AG20443 (cell line): ENCODE results near the gene MSH3.
A peak's percentile ranks its signal among the peaks of the same experiment; 100 is the strongest.
"Not testable (repeated sequence)": the region's sequence is repeated elsewhere in the genome, so short reads cannot be mapped to it uniquely, and the experiment has no call there.

Experiments used
- DNase-seq: peaks from one replicate; pipeline ENCODE4 v3.0.0; 2012; ENCODE audit warnings: low spot score, mixed read lengths

MSH3 gene

DNA sequence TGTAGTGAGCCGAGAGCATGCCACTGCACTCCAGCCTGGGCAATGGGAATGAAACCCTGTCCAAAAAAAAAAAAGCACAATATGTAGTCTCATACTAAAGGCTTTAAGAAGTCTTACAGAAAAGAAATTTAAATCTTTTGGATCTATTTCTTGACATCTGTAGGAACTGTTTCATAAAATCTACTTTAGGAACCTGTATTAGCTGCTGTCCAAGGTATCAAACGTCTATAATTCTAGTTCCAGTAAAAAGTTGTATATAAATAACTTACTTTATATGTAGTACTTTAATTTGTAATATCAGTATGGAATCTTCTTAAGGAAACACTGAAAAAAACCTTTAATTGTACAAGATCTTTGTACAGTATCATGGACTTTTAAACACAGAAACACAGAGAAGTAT, 199.0 kb downstream of the MSH3 start:
- DNase-seq, result no peak

DNA sequence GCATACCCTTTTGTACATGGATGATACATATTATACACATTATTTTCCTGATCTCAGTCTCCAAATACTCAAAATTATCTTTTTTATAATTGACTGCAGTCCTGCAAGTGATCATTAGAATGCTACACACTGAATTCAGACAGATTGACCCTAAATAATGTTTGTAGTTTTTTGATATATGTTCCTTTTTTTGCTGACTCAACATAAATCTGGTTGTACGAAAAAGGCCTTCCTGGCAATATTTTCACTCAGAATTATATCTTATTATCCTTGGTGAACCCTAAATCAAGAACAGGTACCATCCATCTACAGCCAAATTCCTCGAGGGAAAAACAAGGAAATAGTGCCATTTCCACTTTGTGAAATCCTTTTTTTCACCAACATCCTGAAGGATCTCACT, 200.1 kb downstream of the MSH3 start:
- DNase-seq, result no peak

DNA sequence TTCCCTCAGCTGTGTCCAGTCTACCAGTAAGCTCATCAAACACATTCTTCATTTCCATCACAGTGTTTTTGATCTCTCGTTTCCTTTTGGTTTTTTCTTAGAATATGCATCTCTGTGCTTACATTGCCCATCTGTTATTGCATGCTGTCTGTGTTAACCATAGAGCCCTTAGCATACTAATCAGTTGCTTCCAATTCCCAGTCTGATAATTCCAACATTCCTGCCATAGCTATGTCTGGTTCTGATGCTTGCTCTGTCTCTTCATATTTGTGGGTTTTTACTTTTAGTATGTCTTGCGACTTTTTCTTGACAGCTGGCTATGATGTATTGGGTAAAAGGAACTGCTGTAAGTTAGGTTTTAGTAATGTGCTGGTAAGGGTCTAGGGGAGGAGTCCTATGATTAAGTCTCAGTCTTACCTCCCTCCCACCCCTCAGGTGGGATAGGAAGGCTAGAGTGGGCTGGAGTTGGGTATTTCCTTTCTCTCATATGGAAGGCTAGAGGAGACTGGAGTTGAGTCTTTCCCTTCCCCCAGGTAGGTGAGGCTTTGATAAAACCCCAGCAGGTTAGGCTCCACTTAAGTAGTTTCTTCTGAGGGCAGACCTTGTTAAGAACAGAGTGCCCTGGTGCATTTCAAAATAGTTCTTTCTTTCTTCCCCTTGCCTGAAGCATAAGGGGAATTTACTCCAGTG, 206.6 kb downstream of the MSH3 start:
- peak; percentile 42 for DNase-seq

- DNase-seq, result no peak
These were observed 209.3 kb downstream of the MSH3 start for GRCh38 chr5:80863708-80864107.

DNA sequence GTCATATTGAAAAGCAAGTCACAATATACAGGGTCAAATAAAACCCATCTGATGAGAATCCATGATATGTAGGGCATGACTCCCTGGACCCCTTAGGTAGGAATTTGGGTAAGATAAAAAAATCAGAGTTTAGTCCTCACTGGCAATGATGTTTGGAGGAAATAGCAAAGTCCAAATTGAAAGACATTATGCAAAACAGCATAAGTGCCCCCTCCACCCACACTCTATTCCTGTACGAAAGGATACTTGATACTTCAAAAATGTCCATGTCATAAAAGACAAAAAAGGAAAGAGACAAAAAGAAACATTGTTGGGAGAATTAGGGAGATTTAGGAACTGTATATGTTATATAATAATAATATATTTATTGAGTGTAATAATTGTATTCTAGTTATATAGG, 209.7 kb downstream of the MSH3 start:
- DNase-seq, result no peak

- DNase-seq, result no peak
These were observed 210.4 kb downstream of the MSH3 start for GRCh38 chr5:80864706-80865435.

DNA sequence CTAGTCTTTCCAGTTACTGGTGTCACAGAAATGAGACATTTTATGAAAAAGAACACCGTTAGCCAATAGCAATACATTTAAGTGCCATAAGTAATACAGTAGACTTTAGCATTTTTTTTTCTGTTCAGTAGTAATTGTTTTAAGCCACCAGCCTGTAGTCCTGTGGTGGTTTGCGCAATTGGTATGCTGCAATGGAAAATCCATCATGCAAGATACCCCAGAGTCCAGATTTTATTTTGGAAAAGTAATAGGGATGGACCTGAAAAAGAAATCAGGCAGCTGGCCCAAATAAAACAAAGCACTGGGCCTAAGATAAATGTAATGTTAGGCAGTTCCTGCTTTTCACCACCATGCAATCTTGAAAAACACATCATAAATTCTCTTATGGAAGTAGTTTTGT, 211.1 kb downstream of the MSH3 start:
- peak; percentile 16 for DNase-seq

DNA sequence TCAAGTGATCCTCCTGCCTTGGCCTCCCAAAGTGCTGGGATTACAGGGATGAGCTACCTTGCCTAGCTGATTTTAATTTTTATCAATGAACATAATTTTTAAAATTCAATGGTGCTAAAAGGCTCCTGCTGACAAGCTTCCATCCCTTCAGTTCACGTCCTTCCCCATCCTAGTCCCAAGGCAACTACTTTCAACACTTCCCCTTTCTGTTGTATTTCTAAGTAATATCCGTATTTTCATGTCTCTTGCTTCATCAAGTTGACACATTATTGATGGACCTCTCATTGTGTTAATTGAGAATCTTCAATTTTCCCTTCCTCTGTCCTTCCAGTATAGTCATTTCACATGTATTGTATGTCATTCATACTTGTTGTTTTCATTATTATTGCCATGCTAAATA, 211.9 kb downstream of the MSH3 start:
- no peak for DNase-seq

- peak; percentile 15 for DNase-seq
These were observed 212.8 kb downstream of the MSH3 start for GRCh38 chr5:80867233-80867632.

DNA sequence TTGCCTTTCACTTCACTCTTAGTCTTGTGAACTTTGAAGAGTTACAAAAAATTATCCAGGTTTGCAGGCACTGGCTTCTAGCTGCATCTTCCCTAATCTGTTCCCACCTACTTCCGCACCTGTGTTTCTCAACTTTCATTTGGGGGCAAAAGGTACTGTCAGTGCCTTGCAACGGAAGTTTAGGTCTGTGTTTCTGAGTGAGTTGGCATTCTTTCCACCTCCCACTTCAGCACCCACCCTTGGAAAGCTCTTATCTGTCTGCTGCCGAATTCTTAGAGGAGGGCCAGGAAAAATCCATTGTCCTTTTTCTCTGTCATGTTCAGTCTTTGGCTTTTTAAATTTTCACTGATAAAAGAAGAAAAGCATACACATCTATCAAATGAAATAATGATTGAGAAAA, 216.0 kb downstream of the MSH3 start:
- DNase-seq, result no peak

DNA sequence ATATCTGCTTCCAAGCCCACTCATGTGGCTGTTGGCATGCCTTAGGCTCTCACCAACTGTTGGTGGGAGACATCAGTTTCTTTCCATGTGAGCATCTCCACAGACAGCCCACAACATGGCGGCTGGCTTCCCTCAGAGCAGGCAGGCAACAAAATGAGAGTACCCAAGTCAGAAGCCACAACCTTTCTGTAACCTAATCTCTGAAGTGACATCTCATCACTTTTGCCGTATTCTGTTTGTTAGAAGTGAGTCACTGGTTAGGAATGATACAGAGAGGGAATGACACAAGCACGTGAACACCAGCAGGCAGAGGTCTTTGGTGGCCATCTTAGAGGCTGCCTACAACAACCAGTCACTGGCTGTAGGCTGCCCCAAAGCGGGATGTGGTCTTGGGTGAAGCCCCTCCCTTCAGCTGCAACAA, 217.1 kb downstream of the MSH3 start:
- DNase-seq, result peak; percentile 14

GRCh38 chr5:80874162-80874561, 219.7 kb downstream of the MSH3 start:
- DNase-seq, result no peak

GRCh38 chr5:80877592-80877991, 223.1 kb downstream of the MSH3 start:
- no peak for DNase-seq

- no peak for DNase-seq
These were observed 227.3 kb downstream of the MSH3 start for GRCh38 chr5:80881726-80882125.

- not testable (repeated sequence) for DNase-seq
These were observed 228.9 kb downstream of the MSH3 start for GRCh38 chr5:80883390-80883789.

DNA sequence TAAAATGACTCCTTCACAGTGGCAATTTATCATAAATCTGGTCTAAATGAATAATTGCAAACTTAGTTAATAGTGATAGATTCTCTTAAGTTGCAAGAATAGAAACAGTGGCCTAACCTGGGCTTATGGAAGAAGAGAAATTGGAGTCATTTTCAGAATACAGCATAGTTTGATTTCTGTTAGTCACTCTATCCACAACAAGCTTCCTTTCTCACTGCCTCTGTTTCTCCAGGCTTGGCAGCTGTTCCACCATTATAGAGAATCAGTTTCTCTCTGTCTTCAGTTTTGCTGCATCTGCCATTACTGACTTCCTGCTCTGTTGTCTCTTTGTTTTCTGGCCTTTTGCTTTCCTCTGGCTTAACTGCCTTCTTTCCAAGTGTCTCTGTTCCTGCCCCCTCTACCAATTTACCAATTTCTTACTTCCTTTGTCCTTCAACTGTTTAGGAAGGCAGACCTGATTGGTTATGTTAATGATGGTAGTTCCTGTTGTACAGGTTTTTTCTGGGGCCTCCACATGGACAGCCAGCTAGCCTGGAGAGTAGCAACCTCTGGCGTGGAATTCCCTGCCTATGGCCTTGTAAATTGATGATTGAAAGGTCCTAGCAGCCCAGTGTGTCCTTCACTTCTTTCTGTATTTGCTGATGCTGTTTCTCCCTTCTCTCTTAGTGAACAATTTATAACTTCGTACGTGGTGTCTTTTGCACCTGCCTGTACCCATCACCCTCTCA, 229.8 kb downstream of the MSH3 start:
- no peak for DNase-seq

- no peak for DNase-seq
These were observed 230.5 kb downstream of the MSH3 start for GRCh38 chr5:80884929-80885328.

DNA sequence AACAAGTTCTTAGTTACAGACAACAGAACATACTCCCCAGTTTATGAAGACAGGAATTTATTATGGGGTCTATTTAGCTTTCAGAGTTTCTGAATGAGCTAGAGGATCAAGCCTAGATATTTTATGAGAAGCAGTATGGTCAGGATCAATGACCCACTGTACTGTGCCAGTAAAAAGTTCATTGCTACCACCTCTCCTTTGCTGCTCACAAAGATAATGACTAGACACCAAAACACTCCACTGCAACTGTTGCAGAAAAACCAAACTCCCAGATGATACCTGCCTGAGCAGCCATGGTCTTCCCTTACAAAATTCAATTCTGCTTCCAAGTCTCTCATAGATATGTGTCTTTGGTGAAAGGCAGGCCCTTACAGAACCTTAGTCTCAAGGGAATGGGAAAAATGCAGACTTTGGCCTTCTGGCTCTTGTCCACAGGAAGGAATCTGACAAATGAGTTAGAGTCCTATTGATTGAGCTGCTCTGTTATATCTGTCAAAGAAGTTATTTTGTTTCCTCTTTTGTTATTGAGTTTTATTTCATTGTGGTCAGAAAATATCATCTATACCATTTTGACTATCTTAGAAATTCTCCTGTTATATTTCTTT, 231.0 kb downstream of the MSH3 start:
- DNase-seq, result no peak

DNA sequence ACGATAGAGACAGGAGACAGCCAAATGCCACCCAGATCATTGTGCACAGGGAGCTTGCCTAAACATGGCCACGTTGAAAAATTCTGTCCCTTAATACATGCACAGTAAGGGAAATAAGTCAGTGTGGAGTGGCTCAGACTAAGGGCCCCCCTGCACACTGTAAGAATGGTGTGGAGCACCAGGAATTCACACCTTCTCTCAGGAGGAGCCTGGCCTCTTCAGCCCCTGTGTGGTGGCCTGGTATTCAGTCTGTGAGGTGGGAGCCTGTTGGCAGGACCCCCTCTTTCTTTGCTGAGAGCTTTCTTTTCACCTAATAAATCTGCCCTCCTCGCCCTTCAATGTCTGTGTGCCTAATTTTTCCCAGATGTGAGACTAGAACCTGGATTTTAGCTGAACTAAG, 239.6 kb downstream of the MSH3 start:
- no peak for DNase-seq

DNA sequence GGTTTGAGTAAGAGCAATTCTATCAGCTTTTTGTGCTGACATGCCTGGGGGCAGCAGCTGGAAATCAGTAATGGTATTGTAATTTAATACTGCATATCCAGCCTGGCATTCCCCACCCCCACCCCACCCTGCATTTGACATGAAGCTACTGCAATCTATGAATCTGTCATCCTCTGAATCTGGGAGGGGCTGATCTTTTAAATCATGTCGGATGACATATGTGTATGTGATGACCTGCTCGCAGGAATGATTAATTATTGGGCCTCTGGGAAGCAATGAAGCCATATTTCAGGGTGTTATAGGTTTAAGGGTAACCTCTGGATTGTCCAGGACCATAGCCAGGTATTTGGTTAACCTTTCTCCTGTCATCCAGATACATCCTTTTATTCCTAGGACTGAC, 241.1 kb downstream of the MSH3 start:
- no peak for DNase-seq

DNA sequence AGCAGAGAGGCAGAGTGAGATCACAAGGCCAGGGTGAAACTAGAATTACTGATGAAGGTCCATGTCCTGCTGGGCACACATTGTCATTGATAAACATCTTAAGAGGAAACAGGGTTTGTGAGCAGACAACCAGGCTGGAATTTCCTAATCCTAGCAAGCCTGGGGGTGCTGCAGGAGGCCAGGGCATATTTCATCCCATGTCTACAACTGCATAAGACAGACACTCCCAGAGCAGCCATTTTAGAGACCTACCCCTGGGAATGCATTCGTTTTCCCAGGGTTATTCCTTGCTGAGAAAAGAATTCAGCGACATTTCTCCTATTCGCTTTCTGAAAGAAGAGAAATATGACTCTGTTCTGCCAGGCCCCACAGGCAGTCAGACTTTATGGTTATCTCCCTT, 248.2 kb downstream of the MSH3 start:
- not testable (repeated sequence) for DNase-seq

GRCh38 chr5:80904533-80905187, 250.2 kb downstream of the MSH3 start:
- no peak for DNase-seq
